ENCODE results near the gene CA5A.

DNA sequence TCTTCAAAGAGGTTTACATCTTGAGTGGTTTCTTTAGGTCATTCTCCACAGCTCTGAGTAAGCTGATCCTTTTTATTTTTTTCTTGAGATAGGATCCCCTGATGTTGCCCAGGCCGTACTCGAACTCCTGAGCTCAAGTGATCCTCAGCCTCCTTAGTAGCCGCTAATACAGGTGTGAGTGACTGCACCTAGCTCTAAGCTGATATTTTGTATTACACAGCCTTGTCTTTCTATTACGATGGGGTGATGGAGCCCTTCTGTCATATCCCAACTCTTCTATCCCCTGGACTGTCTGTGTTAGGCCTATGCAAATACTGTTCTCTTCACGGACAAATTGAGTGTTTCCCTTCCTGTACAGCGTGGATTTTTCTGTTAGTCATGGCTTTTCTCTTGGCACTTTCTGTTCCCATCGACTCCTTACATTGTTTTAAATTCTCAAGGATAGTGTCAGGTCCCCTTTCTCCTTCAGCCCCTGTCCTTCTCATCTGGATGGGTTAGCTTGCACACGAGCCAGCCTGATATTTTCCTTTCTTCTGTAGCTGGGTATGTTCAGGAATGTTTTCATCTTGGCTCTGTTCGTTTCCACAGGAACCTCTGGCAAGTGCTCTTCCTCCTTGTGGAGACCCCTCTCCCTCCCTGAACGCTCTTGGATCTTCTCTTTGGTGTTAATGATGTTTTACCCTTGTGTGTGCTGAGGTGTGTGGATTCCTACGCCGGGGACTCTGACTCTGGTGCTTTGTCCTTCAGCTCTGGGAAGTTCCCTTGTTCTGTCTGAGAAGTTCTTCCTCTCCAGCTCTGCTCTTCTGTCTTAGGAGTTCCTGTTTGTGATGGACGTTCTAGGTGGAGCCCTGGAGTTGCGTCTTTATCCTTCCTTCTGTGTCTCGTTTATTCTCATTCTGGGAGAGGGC, 17.2 kb upstream of the CA5A start:
- TF ChIP-seq POLR2AphosphoS5 (IDR thresholded peaks at IDR 0.05; ENCODE audit: low read depth, low read length) (0 out of 2 replicates have a peak, but pooled peaks have one; percentile 23), POLR2A (IDR thresholded peaks at IDR 0.05; ENCODE audit: low read depth, low read length) (peak; percentile 23; the same call in 1 of the 2 replicates)
